Neural cell (in vitro differentiated cells): Measurements from ENCODE around the gene CRTC1. TPM values are rescaled to one million over a fixed set of nuclear protein-coding genes. Genes with fewer than 3 reads are reported as not detected.

ENCODE experiments used
- H2AFZ ChIP-seq: fragments of 200-600, 300-800 bp; sonication (generic), shearing (Covaris generic); 2 replicates; pipeline ENCODE4 v1.6.0; 2014; ENCODE audit warnings: low read depth, mild to moderate bottlenecking, antibody characterized with exemption, low read length, moderate library complexity
- H3F3A ChIP-seq: fragments of 200-600 bp; shearing (Covaris generic); 2 replicates; pipeline ENCODE4 v1.6.1; 2016; ENCODE audit warnings: mild to moderate bottlenecking, moderate library complexity, mixed read lengths, antibody characterized with exemption, low read length; ENCODE audit not compliant: insufficient read depth, poor library complexity, severe bottlenecking
- H3K27ac ChIP-seq: fragments of 200-600, 300-800 bp; sonication (generic), shearing (Covaris generic); 2 replicates; pipeline ENCODE4 v1.5.1; 2014; ENCODE audit warnings: mild to moderate bottlenecking, low read length, moderate library complexity
- H3K27me3 ChIP-seq: fragments of 300-800, 200-600 bp; sonication (generic), shearing (Covaris generic); 2 replicates; pipeline ENCODE4 v1.6.0; 2014; ENCODE audit warnings: mild to moderate bottlenecking, low read depth, low read length, moderate library complexity; ENCODE audit not compliant: insufficient read depth
- H3K36me3 ChIP-seq: fragments of 300-800, 200-600 bp; sonication (generic), shearing (Covaris generic); 2 replicates; pipeline ENCODE4 v1.5.1; 2014; ENCODE audit warnings: mild to moderate bottlenecking, antibody characterized with exemption, low read length, moderate library complexity; ENCODE audit not compliant: insufficient read depth
- H3K4me2 ChIP-seq: fragments of 300-800, 200-600 bp; sonication (generic), shearing (Covaris generic); 2 replicates; pipeline ENCODE4 v1.6.0; 2014; ENCODE audit warnings: mild to moderate bottlenecking, low read length
- H3K4me3 ChIP-seq: fragments of 300-800, 200-600 bp; sonication (generic), shearing (Covaris generic); 2 replicates; pipeline ENCODE4 v1.5.1; 2014; ENCODE audit warnings: mild to moderate bottlenecking, low read length, moderate library complexity
- H3K79me2 ChIP-seq: fragments of 200-600 bp; shearing (Covaris generic); replicated peaks from 2 replicates; pipeline ENCODE4 v1.6.0; 2014; ENCODE audit warnings: mild to moderate bottlenecking, low read length, moderate library complexity; ENCODE audit not compliant: insufficient read depth
- H3K9ac ChIP-seq: fragments of 300-800, 200-600 bp; sonication (generic), shearing (Covaris generic); 2 replicates; pipeline ENCODE4 v1.6.1; 2016; ENCODE audit warnings: mild to moderate bottlenecking, low read length, mixed read lengths
- H3K9me2 ChIP-seq: fragments of 200-600 bp; shearing (Covaris generic); 2 replicates; pipeline ENCODE4 v1.6.1; 2016; ENCODE audit warnings: mild to moderate bottlenecking, low read length, mixed read lengths; ENCODE audit not compliant: insufficient read depth
- H3K9me3 ChIP-seq: fragments of 200-600, 300-800 bp; sonication (generic), shearing (Covaris generic); 2 replicates; pipeline ENCODE4 v1.6.1; 2016; ENCODE audit warnings: mild to moderate bottlenecking, mixed run types, low read length, moderate library complexity, mixed read lengths
- H4K20me1 ChIP-seq: fragments of 200-600 bp; shearing (Covaris generic); 2 replicates; pipeline ENCODE4 v1.6.1; 2016; ENCODE audit warnings: mild to moderate bottlenecking, mixed run types; ENCODE audit not compliant: insufficient read depth
- CTCF ChIP-seq: fragments of 450-650 bp; IDR thresholded peaks from 2 replicates; pipeline ENCODE4 v1.5.1; 2014; ENCODE audit warnings: antibody characterized with exemption, mild to moderate bottlenecking, moderate library complexity; ENCODE audit not compliant: poor library complexity, severe bottlenecking
- EP300 ChIP-seq: fragments of 450-650 bp; conservative IDR thresholded peaks from 2 replicates; pipeline ENCODE4 v1.6.1; 2014; ENCODE audit warnings: antibody characterized with exemption, mild to moderate bottlenecking, moderate library complexity; ENCODE audit not compliant: poor library complexity, severe bottlenecking
- EZH2 ChIP-seq: fragments of 200-600, 300-800 bp; shearing (Covaris generic), sonication (generic); IDR thresholded peaks from 2 replicates; pipeline ENCODE4 v1.6.1; 2014; ENCODE audit warnings: antibody characterized with exemption, low read length, borderline replicate concordance, mild to moderate bottlenecking; ENCODE audit not compliant: insufficient read depth, poor library complexity, severe bottlenecking
- MXI1 ChIP-seq: fragments of 450-650 bp; conservative IDR thresholded peaks from 2 replicates; pipeline ENCODE4 v1.6.1; 2014; ENCODE audit warnings: antibody characterized with exemption, mild to moderate bottlenecking; ENCODE audit not compliant: poor library complexity, severe bottlenecking
- POLR2AphosphoS5 ChIP-seq: IDR thresholded peaks from 2 replicates; pipeline ENCODE4 v1.6.1; 2012
- RAD21 ChIP-seq: fragments of 450-650 bp; conservative IDR thresholded peaks from 2 replicates; pipeline ENCODE4 v1.6.1; 2014; ENCODE audit warnings: antibody characterized with exemption, mild to moderate bottlenecking, moderate library complexity
- REST ChIP-seq: IDR thresholded peaks from 2 replicates; pipeline ENCODE4 v1.6.1; 2012; ENCODE audit warnings: borderline replicate concordance
- SMC3 ChIP-seq: fragments of 450-650 bp; conservative IDR thresholded peaks from 2 replicates; pipeline ENCODE4 v1.6.1; 2014; ENCODE audit warnings: antibody characterized with exemption, mild to moderate bottlenecking, moderate library complexity; ENCODE audit not compliant: poor library complexity
- TAF1 ChIP-seq: IDR thresholded peaks from 2 replicates; pipeline ENCODE4 v1.6.1; 2012; ENCODE audit warnings: low read depth
- polyA plus RNA-seq: library from polyadenylated mRNA; depleted of rRNA; stranded (reverse); fragments of >200 nt; gene quantifications from 2 replicates; pipeline ENCODE4 v1.2.3, GENCODE V29; 2014

Gene CRTC1
- polyA plus RNA-seq, 1 donor from 2014 or later, result 10.4 TPM

GRCh38 chr19:18764591-18765051 is 81.1 kb downstream of the CRTC1 start:
- H2AFZ ChIP-seq, result no peak overlapping the region
- H3K9me2 ChIP-seq, result no peaks in the 10 kb centered on the region
- H3K27me3 ChIP-seq, result no peaks in the 10 kb centered on the region
- no peaks in the 10 kb centered on the region for H3K9me3 ChIP-seq
- TF ChIP-seq MXI1 (no peak), POLR2AphosphoS5 (no peak), CTCF (no peak), TAF1 (no peak), EZH2 (no peak), EP300 (no peak), RAD21 (no peak), SMC3 (no peak), REST (no peak)
- no peak overlapping the region for H3K4me3 ChIP-seq
- no peaks in the 10 kb centered on the region for H3K36me3 ChIP-seq
- H3F3A ChIP-seq, result no peaks in the 10 kb centered on the region
- no peak overlapping the region for H3K9ac ChIP-seq
- H3K27ac ChIP-seq, result no peak overlapping the region
- H3K79me2 ChIP-seq, result no peaks in the 10 kb centered on the region
- no peaks in the 10 kb centered on the region for H4K20me1 ChIP-seq
- H3K4me2 ChIP-seq, result no peak overlapping the region

GRCh38 chr19:18765224-18765623 is 81.7 kb downstream of the CRTC1 start:
- no peak overlapping the region for H3K27ac ChIP-seq
- H3K79me2 ChIP-seq, result no peaks in the 10 kb centered on the region
- H2AFZ ChIP-seq, result no peak overlapping the region
- no peaks in the 10 kb centered on the region for H3K9me3 ChIP-seq
- no peak overlapping the region for H3K4me2 ChIP-seq
- TF ChIP-seq CTCF, result no peak
- no peak for TF ChIP-seq POLR2AphosphoS5
- TF ChIP-seq MXI1, result no peak
- TF ChIP-seq SMC3, result no peak
- no peak for TF ChIP-seq RAD21
- TF ChIP-seq TAF1, result no peak
- no peak for TF ChIP-seq REST
- no peak for TF ChIP-seq EP300
- no peak overlapping the region for H3K4me3 ChIP-seq
- no peaks in the 10 kb centered on the region for H3K36me3 ChIP-seq
- no peaks in the 10 kb centered on the region for H3K9me2 ChIP-seq
- H3K27me3 ChIP-seq, result no peaks in the 10 kb centered on the region
- H3K9ac ChIP-seq, result no peak overlapping the region
- H3F3A ChIP-seq, result no peaks in the 10 kb centered on the region
- no peaks in the 10 kb centered on the region for H4K20me1 ChIP-seq
